ENCODE data around the gene RMND5A.
A peak's percentile ranks its signal among the peaks of the same experiment; 100 is the strongest.

RMND5A gene

DNA sequence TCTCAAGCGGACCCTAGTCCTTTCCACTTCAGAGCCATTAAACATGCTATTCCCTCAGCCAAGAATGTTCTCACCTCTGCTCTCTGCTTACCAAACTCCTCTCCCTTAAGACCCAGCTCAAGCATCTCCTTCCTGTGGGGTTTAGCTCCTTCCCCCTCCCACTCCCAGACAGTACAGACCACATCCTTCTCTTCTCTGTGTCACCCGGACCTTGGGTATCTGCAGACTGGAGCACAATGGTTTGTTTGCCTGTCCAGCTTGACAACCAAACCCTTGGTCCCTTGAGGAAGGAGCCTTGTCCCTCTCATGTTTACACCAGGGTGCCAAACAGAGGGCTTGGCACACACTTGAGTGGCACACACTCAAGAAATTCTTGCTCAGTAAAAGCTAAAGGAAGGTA, 74.8 kb downstream of the RMND5A start:
- no peak for DNase-seq

DNA sequence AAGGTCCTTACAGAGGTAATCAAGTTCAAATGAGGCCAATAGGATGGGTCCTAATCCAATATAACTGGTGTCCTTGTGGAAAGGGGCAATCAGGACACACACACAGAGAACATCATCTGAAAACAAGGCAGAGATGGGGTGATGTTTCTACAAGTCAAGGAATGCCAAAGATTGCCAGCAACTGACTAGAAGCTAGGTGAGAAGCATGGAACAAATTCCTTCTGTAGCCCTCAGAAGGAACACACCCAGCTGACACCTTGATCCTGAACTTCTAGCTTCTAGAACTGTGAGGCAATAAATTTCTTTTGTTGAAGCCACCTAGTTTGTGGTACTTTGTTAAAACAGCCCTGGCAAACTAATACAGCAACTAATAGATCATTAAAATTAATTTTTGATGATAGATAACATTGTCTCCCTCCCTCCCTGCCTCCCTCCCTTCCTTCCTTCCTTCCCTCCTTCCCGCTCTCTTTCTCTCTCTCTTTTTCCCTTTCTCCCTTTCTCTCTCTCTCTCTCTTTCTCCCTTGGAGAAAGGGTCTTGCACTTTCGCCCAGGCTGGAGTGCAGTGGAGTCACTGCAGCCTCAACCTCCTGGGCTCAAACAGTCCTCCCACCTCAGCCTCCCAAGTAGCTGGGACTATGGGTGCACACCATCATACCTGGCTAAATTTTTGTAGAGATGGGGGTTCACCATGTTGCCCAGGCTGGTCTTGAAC, 80.9 kb downstream of the RMND5A start:
- DNase-seq: no peak

DNA sequence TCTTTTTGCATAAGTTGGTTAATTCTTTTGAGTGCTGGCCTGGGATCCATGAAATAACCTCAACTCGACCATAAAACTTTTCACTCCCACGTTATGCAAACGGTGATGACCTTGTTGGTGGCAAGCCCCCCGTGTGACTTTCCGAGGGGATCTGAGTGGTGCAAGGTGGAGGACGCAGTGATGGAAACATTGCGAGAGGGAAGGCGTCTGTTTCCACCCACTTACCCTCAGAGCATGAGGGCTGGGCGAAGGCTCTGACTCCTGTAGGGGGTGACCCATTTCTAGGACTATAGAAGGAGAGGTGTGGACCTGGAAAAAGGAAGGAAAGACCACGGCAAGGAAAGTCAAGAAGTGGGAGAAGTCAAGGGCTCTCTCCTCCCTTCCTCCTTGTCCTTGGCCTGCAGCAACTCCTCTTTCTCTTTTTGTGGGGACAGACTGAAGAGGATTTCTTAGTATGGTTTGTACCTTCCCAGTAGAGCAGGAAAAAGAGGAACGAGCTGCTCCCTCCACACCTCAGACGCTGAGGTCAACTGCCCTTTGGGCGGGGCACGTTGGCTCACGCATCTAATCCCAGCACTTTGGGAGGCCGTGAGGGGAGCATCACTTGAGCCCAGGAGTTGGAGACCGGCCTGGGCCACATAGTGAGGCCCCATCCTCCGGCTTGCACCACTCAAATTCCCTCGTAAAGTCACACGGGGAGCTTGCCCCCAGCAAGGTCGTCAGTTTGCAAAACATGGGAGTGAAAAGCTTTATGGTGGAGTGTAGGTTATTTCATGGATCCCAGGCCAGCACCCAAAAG, 86.2 kb downstream of the RMND5A start:
- no peak for DNase-seq

DNA sequence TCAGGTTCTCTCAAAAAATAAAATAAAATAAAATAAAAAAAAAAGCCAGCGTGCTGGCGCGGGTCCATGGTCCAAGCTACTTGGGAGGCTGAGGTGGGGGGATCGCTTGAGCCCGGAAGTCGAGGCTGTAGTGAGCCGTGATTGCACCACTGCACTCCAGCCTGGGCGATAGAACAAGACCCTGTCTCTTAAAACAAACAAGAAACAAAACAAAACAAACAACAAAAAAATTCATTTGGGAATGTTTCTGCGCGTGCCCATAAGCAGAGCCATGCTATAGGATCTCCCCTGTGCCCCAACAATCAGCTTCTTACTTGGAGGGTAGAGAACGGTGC, 87.0 kb downstream of the RMND5A start:
- no peak for DNase-seq

DNA sequence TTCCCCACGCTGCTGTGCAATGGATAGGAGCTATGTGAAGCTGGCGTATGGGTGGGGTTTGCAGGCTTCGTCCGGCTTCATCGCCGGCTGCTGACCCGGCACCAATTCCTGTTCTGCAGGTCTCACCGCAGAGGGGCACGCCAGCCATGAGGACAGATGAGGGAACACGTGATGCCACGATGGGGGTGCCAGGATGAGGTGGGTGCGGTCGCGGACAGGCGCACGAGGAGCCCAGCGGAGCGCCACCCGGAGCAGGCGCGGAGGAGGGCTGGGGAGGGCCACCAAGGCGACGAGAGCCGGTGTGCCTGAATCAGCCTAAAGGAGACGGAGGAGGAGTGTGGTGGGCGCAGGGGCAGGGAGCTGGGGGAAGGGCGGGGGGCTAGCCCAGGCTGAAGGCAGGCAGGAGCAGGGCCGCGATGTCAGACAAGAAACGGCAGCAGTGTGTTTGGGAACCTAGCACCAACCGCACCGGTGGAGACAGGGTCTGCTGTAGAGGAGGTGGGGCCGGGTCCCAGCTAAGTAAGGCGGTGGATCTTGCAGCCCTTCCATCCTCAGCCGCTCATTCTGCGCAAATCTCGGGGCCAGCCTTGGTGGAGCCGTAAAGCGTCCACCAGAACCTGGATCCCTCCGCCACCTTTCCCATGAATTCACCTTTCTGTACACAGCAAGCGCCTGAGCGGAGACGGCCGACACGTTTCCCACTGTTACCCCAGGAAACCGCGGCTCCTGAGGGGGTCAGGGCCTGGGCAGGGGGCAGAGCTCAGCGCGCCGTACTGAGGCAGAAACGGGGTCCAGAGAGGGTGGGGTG, 87.6 kb downstream of the RMND5A start:
- peak in 1 of 4 experiments; percentile 18 for DNase-seq

DNA sequence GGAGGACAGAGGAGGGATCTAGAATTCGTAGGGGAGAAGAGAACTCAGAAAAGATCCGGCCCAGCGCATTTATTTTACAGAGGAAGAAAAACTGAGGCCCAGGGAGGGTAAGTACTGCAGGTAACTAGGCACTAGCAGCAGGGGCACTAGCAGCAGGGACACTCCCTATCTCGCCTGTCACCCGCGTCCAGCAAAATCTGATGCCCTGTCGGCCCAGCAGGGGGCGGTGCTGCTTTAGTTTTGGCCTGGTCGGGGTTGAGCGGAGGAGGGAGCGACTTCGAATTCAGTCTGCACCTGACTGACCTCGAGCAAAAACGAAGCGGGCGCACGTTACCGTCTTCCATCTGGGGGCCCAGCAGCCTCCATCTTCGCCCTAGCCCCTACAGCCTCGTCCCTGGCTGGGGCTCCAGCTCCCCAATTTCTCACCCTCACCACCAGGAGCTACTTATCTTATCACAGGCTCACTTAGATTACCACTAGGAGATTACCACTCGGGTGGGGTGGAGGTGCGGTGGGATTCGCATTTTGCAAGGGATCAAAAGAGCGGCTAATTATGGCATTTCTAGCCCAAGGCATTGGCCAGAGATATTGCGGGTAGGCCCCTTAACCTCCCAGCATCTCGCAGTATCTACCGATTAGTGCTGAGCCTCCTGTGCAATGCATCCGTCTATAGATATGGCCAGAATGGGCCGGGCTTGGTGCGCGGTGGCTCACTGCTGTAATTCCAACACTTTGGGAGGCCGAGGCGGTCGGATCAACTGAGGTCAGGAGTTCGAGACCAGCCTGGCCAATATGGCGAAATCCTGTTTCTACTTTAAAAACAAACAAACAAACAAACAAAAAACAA, 88.4 kb downstream of the RMND5A start:
- peak; percentile 77 to 88 (median 82) for DNase-seq

DNA sequence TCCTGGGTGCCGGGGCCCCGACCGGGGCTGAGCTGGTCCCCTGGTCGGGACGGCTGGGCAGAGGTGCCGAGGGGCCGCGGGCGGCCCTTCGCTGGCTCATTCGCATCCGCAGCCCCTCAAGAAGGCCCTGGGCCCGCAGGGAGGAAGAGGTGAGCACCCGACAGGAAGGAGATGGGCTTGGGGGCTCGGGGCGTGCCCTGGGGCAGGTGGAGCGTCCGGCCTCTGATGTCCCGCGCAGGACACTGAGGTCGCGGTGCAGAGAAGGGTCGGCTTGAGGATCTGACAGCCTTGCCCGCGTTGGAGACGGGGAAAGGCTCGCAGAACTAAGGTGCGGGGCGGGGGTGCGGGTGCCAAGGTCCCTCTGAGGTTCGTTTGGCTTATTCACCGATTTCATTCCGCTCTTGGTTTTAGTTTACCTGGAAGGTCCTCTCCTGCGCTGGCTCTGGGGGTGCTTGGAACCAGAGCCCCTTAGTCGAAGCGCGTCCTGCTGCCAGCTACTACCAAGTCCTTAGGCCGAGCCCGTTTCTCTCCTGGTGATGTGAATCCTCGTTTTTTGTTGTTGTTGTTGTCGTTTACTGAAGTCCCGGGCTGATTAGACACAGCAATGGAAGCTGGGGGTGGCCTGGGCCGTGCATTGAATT, 89.5 kb downstream of the RMND5A start:
- no peak for DNase-seq

DNA sequence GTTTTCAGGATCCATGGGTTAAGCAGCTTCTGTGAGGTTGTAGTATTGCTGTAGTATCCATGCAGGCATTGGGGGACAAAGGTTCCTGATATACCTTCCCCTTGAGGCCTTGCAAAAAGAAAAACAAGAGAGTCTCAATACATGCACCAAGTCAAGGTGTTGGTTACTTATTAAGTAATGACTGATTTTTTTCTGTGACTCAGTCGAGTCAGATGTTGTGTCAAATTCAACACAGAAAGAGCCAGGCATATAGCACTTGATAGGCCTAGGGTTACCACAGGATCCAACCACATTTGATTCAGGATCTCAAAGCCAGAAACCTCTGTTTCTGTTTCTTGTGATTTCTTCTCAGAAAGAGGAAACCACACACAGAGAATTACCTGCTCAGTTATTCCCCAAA, 95.5 kb downstream of the RMND5A start:
- DNase-seq: no peak

DNA sequence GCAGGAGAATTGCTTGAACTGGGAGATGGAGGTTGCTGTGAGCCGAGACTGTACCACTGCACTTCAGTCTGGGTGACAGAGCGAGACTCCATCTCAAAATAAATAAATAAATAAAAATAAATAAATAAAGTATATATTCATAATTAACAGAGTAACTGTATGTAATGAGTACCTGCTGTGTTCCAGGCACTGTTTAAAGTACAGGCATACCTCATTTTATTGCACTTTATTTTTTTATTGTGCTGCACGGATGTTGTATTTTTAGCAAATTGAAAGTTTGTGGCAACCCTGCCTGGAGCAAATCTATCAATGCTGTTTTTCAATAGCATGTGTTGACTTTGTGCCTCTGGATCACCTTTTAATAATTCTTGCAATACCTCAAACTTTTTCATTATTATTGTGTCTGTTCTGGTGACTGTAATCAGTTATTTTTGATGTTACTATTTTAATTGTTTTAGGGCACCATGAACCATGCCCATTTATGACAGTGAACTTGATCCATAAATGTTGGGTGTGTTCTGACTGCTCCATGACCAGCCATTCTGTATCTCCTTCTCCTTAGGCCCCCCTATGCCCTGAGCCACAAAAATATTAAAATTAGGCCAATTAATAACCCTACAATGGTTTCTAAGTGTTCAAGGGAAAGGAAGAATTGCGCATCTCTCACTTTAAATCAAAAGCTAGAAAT, 98.2 kb downstream of the RMND5A start:
- DNase-seq: no peak

DNA sequence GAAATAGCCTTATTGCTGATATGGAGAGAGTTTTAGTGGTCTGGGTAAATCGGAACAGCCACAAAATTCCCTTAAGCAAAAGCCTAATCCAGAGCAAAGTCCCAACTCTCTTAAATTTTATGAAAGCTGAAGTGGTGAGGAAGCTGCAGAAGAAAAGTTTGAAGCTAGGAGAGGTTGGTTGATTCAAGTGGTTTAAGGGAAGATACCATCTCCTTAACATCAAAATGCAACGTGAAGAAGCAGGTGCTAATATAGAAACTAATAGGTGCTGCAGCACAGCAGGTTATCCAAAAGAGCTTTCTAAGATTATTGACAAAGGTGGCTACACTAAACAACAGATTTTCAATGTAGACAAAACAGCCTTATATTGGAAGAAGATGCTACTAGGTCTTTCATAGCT, 98.9 kb downstream of the RMND5A start:
- DNase-seq: no peak

DNA sequence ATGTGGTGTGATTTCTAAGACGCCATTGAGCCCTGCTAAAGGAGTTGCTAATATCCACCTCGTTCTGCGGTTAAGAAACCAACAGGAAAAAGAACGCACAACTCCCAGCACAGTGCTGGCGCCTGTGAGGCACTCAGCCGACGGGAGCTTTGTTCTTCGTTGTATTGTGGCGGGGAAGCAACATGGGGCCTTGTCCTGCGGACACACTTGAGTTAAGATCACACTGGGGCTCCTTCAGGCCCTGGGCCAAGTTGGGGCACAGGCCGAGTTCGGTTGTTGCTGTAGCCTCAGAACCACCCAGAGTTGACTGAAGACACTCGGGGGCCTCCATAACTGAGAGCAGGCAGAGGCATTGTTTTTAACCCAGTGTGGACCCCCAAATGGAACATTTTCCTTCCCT, 101.2 kb downstream of the RMND5A start:
- DNase-seq: no peak

DNA sequence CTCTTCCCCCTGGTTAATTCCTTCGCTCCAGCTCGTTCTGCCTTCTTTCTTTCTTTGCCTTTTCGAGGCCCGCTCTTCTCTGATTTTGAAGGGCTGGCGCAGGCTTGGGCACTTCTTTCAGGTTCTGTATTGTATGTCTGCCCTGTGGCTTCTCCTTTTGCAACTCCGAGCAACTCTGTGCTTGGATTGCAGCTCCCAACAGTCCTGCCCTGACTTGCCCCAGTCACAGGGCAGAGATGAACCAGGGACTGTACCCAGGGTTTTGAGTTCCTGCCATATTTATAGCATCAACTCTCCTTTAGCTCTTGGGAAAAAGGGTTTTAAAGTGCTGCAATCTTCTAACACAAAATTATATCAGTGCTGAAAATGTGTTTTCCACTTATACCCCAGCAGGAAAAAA, 101.8 kb downstream of the RMND5A start:
- no peak for DNase-seq

DNA sequence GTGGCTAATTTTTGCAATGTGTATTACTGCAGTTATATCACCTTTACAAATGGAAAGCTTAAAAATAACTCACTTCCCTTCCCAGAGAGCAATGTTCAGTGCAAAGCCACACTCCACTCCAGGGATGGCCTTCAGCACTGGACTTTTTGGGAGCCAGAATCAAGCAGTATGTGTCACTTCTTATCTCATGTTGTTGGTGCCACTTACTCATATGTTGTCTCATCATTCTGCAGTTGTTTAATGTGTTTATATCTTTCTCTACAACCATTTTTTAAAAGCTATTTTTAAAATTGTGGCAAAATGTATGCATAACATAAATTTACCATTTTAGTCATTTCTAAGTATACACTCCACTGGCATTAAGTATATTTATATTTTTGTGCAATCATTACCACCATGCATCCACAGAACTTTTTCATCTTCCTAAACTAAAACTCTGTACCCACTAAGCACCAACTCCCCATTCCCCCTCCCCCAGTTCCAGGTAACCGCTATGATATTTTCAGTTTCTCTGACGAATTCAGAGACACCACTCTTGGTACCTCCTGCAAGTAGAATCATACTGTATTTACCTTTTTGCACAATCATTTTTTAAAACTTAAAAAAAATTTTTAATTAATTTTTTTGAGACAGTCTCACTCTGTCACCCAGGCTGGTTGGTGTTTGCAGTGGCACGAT, 102.7 kb downstream of the RMND5A start:
- DNase-seq: no peak

DNA sequence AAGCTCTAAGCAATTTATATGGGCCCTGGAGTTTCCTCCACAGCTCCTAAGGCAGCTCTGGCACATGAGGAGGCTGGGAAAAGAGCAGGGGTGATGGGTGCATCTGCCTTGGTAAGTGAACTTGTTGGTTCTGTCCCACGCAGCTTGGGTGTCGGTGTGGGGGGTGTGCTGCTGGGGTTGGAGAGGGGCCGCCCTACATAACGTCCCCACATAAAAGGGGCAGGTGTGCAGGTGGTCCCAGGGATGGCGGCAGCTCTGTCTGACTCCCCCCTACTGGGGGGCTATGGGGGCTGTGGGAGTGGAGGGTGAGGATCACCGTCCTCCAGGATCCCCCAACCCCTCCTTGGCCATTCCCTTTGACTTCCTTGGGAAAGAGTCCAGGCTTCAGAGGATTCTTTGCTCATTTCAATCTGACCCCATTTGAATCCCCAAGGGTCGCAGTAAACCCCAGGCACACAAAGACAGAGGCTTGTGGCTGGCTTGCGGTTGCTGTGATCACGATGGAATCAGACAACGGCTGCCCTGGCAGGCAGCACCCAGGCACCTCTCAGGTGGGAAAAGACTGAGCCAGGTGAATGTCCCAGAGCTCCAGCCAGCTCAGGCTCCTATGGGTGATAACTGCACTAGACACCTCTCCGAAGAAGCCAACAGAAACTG, 105.1 kb downstream of the RMND5A start:
- no peak for DNase-seq

DNA sequence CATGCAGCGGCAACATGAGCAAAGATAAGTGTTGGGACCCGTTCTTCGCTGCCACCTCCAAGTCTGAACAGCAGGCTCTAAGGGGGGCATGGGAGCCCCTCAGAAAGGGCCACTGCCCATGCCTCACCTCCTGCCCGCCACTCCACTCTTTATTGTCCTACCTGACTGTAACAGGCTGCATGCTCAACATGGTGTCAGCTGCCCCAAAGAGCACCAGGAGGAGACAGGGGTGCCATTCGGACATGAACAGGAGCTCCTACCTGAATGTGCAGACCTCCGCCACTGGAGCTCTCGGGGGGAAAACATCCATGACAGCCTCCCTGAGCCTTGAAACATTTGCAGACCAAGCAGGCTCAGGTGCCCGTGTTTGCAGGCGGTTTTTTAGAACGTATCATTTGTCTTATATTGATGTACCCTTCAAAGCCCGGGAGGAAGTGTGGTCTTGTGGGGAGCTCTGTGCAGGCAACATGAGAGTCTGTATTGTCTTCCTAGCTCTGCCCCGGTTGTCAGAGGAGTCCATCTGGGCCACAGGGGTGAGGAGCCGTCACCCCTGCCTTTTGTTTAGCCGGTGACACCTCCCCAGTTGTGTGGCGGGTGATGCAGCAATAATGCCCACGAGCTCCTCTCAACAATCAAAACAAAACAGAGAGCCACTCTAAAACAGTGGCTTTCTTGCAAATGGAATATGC, 105.7 kb downstream of the RMND5A start:
- no peak for DNase-seq

DNA sequence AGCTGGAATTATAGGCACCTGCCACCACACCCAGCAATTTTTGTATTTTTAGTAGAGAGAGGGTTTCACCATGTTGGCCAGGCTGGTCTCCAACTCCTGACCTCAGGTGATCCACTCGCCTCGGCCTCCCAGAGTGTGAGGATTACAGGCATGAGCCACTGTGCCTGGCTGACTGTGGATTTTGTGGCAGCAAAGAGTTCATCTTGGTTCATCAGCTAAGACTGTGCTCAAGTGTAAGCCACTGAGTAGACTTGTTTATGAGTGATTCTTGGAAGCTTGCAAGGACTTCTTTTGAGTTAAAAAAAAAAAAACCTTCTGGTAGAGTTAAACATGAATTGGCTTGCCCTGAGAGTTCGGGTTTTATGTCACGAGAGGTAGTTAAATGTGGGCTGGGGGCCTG, 106.9 kb downstream of the RMND5A start:
- no peak for DNase-seq

All from activated CD4-positive, CD25-positive, alpha-beta regulatory T cell (primary cell).